K562 (cell line): ENCODE measurements around the gene AKT1S1. TPM values are rescaled to one million over a fixed set of nuclear protein-coding genes. Genes with fewer than 3 reads are reported as not detected.

Experiments used
- KDM1A ChIP-seq, 2 experiments: fragments of 450-650 bp; IDR thresholded peaks; 2 replicates each; pipeline ENCODE4 v1.6.1; 2016; ENCODE audit warnings: mild to moderate bottlenecking in 2 of 2
- MAX ChIP-seq: sonication (generic); formaldehyde crosslinking; IDR thresholded peaks from 2 replicates; pipeline ENCODE4 v1.9.0; 2022; ENCODE audit warnings: mild to moderate bottlenecking, missing genetic modification reagents
- POLR2G ChIP-seq: fragments of 200-400 bp; formaldehyde crosslinking; IDR thresholded peaks from 2 replicates; pipeline ENCODE4 v1.6.1; 2017; ENCODE audit warnings: low read depth, mild to moderate bottlenecking, antibody characterized with exemption, low read length, moderate library complexity
- RAD21 ChIP-seq, 2 experiments: fragments of 250-450 bp in 1 of 2; fragments of 450-650 bp in 1 of 2; sonication (Bioruptor Pico) in 1 of 2; formaldehyde crosslinking in 1 of 2; IDR thresholded peaks in 1 of 2; conservative IDR thresholded peaks in 1 of 2; 2 replicates each; pipeline versions ENCODE4 v1.4.0 to v1.8.0; 2020 to 2022; ENCODE audit warnings: mild to moderate bottlenecking in 2 of 2, moderate library complexity in 1 of 2
- SAFB ChIP-seq: fragments of 200-400 bp; formaldehyde crosslinking; IDR thresholded peaks from 2 replicates; pipeline ENCODE4 v1.6.1; 2017; ENCODE audit warnings: low read depth, low read length, borderline replicate concordance
- STAG1 ChIP-seq: sonication (generic); formaldehyde crosslinking; IDR thresholded peaks from 2 replicates; pipeline ENCODE4 v1.5.0; 2020; ENCODE audit warnings: missing genetic modification reagents, borderline replicate concordance
- ZNF77 ChIP-seq: fragments of 250-450 bp; sonication (Bioruptor Pico); IDR thresholded peaks from 2 replicates; pipeline ENCODE4 v1.5.0; 2020
- polyA plus RNA-seq, 8 experiments: library from polyadenylated mRNA; depleted of rRNA in 4 of 8; stranded (reverse) in 5 of 8; unstranded in 3 of 8; fragments of >200 nt; fragmentation: Nextera tagmentation in 2 of 8; fragmentation: Illumina TruSeq in 1 of 8; extraction: Ambion mirVana in 2 of 8; extraction: Trizol in 1 of 8; gene quantifications; 2 replicates each; pipeline versions ENCODE4 v1.2.1 to v1.2.3, GENCODE V29; 2011 to 2014; ENCODE audit warnings: inconsistent platforms in 1 of 8, missing spikeins in 1 of 8
- total RNA-seq, 7 experiments: library from RNA; depleted of rRNA in 6 of 7; stranded (reverse); fragments of >200 nt in 6 of 7; fragmentation: Illumina TruSeq in 2 of 7; extraction: Trizol in 2 of 7; gene quantifications; 2 replicates each; pipeline versions ENCODE4 v1.2.1 to v1.2.3, GENCODE V29; 2011 to 2021; ENCODE audit warnings: low replicate concordance in 1 of 7
- TF ChIP-seq, protein P1 (sequence below): sonication (generic); formaldehyde crosslinking; IDR thresholded peaks from 2 replicates; pipeline ENCODE4 v1.8.0; 2022; ENCODE audit warnings: mild to moderate bottlenecking, missing genetic modification reagents
- TF ChIP-seq, protein P2 (sequence below): sonication (generic); formaldehyde crosslinking; IDR thresholded peaks from 2 replicates; pipeline ENCODE4 v1.8.0; 2023; ENCODE audit warnings: mild to moderate bottlenecking, missing genetic modification reagents
- TF ChIP-seq, protein P3 (sequence below): sonication (generic); formaldehyde crosslinking; IDR thresholded peaks from 2 replicates; pipeline ENCODE4 v1.8.1; 2023; ENCODE audit warnings: missing genetic modification reagents, mild to moderate bottlenecking, borderline replicate concordance
- TF ChIP-seq, protein P4 (sequence below), 2 experiments: fragments of 450-650 bp; conservative IDR thresholded peaks; 2 replicates each; pipeline ENCODE4 v1.6.1; 2017; ENCODE audit warnings: mild to moderate bottlenecking in 2 of 2, moderate library complexity in 2 of 2

The AKT1S1 gene
- total and polyA plus RNA-seq, 9 of the 15 experiments (the other 6 are each of a cell fraction or from before 2014, with no cell fraction given), result 1.2 to 50.3 (median 17.1) TPM

DNA sequence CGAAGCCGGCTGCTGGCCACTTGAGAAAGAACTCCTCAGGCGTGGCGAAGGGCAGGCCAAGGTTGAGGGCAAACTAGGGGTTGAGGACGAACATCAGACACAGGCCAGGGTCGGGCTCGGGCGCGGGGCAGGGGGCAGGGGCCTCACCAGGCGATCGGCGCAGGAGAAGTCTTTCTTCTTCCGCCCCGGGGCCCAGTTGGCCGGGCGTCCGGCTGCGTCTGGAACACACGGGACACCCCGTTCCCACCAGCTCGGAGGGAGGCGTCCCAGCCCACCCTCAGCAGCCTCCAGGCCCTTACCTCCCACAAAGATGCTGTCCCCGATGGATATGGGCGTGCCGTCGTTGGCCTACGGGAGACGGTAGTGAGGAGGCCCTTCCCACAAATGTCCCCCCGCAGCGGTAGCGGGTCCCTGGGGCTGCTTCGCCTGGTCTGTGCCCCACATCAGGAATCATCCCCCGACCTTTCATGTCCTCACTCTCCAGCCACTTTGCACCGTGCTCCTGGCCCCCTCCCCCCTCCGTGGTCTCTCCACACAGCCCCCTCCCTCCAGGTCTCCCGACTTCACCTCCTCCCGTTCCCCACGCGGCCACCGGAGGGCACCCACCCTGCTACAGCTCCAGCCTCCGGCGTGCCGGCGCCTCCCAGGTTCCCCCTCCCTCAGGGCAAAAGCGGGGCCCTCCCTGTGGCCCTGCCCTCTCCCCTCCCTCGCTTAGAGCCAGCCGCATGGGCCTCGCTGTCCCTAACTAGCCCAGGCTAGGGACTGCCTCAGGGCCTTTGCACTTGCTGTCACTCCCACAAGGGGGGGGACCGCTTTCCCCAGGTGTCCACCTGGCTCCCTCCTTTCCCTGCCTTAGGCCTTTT lies 14.5 kb downstream of the AKT1S1 start (continued):
- TF ChIP-seq STAG1 (CRISPR knock-in tag) (no peak), SAFB (no peak), ZNF77 (CRISPR knock-in tag) (no peak), KDM1A (IDR thresholded peaks at IDR 0.05) (peak in 1 of 2 experiments; percentile 62; a peak in 1 of 4 replicates), MAX (peak; percentile 37), RAD21 (CRISPR knock-in tag; conservative IDR thresholded peaks at IDR 0.05 in 1 of 2, IDR thresholded peaks at IDR 0.05 in 1 of 2) (peak in 1 of 2 experiments; percentile 36; a peak in 1 of 4 replicates), POLR2G (peak; percentile 51)
- TF ChIP-seq, protein P1, sequence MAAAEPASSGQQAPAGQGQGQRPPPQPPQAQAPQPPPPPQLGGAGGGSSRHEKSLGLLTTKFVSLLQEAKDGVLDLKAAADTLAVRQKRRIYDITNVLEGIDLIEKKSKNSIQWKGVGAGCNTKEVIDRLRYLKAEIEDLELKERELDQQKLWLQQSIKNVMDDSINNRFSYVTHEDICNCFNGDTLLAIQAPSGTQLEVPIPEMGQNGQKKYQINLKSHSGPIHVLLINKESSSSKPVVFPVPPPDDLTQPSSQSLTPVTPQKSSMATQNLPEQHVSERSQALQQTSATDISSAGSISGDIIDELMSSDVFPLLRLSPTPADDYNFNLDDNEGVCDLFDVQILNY (CRISPR knock-in tag), result no peak
- TF ChIP-seq, protein P2, sequence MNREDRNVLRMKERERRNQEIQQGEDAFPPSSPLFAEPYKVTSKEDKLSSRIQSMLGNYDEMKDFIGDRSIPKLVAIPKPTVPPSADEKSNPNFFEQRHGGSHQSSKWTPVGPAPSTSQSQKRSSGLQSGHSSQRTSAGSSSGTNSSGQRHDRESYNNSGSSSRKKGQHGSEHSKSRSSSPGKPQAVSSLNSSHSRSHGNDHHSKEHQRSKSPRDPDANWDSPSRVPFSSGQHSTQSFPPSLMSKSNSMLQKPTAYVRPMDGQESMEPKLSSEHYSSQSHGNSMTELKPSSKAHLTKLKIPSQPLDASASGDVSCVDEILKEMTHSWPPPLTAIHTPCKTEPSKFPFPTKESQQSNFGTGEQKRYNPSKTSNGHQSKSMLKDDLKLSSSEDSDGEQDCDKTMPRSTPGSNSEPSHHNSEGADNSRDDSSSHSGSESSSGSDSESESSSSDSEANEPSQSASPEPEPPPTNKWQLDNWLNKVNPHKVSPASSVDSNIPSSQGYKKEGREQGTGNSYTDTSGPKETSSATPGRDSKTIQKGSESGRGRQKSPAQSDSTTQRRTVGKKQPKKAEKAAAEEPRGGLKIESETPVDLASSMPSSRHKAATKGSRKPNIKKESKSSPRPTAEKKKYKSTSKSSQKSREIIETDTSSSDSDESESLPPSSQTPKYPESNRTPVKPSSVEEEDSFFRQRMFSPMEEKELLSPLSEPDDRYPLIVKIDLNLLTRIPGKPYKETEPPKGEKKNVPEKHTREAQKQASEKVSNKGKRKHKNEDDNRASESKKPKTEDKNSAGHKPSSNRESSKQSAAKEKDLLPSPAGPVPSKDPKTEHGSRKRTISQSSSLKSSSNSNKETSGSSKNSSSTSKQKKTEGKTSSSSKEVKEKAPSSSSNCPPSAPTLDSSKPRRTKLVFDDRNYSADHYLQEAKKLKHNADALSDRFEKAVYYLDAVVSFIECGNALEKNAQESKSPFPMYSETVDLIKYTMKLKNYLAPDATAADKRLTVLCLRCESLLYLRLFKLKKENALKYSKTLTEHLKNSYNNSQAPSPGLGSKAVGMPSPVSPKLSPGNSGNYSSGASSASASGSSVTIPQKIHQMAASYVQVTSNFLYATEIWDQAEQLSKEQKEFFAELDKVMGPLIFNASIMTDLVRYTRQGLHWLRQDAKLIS (CRISPR knock-in tag), result no peak
- TF ChIP-seq, protein P3, sequence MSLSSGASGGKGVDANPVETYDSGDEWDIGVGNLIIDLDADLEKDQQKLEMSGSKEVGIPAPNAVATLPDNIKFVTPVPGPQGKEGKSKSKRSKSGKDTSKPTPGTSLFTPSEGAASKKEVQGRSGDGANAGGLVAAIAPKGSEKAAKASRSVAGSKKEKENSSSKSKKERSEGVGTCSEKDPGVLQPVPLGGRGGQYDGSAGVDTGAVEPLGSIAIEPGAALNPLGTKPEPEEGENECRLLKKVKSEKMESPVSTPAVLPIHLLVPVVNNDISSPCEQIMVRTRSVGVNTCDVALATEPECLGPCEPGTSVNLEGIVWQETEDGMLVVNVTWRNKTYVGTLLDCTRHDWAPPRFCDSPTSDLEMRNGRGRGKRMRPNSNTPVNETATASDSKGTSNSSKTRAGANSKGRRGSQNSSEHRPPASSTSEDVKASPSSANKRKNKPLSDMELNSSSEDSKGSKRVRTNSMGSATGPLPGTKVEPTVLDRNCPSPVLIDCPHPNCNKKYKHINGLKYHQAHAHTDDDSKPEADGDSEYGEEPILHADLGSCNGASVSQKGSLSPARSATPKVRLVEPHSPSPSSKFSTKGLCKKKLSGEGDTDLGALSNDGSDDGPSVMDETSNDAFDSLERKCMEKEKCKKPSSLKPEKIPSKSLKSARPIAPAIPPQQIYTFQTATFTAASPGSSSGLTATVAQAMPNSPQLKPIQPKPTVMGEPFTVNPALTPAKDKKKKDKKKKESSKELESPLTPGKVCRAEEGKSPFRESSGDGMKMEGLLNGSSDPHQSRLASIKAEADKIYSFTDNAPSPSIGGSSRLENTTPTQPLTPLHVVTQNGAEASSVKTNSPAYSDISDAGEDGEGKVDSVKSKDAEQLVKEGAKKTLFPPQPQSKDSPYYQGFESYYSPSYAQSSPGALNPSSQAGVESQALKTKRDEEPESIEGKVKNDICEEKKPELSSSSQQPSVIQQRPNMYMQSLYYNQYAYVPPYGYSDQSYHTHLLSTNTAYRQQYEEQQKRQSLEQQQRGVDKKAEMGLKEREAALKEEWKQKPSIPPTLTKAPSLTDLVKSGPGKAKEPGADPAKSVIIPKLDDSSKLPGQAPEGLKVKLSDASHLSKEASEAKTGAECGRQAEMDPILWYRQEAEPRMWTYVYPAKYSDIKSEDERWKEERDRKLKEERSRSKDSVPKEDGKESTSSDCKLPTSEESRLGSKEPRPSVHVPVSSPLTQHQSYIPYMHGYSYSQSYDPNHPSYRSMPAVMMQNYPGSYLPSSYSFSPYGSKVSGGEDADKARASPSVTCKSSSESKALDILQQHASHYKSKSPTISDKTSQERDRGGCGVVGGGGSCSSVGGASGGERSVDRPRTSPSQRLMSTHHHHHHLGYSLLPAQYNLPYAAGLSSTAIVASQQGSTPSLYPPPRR (CRISPR knock-in tag), result no peak
- TF ChIP-seq, protein P4, sequence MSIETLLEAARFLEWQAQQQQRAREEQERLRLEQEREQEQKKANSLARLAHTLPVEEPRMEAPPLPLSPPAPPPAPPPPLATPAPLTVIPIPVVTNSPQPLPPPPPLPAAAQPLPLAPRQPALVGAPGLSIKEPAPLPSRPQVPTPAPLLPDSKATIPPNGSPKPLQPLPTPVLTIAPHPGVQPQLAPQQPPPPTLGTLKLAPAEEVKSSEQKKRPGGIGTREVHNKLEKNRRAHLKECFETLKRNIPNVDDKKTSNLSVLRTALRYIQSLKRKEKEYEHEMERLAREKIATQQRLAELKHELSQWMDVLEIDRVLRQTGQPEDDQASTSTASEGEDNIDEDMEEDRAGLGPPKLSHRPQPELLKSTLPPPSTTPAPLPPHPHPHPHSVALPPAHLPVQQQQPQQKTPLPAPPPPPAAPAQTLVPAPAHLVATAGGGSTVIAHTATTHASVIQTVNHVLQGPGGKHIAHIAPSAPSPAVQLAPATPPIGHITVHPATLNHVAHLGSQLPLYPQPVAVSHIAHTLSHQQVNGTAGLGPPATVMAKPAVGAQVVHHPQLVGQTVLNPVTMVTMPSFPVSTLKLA (conservative IDR thresholded peaks at IDR 0.05), result 0 out of 4 replicates have a peak, but pooled peaks of 1 of the 2 experiments have one; percentile 37
- TF ChIP-seq, all 486 proteins: peak for 20
